IMR-90 (cell line): ENCODE measurements around the gene PIK3IP1. TPM values are rescaled to one million over a fixed set of nuclear protein-coding genes. Genes with fewer than 3 reads are reported as not detected.
A peak's percentile ranks its signal among the peaks of the same experiment; 100 is the strongest.

Source experiments
- ATAC-seq: fragments of 200-7000 bp; cut with Tn5 transposase; 2 replicates; pipeline ENCODE4 v1.9.1; 2020; ENCODE audit warnings: low read depth, mild to moderate bottlenecking, moderate library complexity
- BruUV-seq: library from RNA; stranded (reverse); fragments of 400-500 nt; replicated peaks from 2 replicates; lab custom pipeline; 2021; lab: Mats Ljungman, UMichigan
- CTCF ChIA-PET: fragments of 300-600 bp; formaldehyde crosslinking; extraction: SDS; loops from one replicate; lab custom pipeline; 2021; ENCODE audit warnings: antibody characterized with exemption; lab: Yijun Ruan, JAX
- POLR2A ChIA-PET: fragments of 300-600 bp; sonication (Branson Sonifier 250); formaldehyde crosslinking; loops from one replicate; lab custom pipeline; 2022; ENCODE audit warnings: antibody characterized with exemption; ENCODE audit not compliant: unreplicated experiment; lab: Charles Lee
- DNase-seq: peaks from one replicate; pipeline ENCODE4 v3.0.0; 2013
- H2AFZ ChIP-seq: replicated peaks from 2 replicates; pipeline ENCODE3; 2013; ENCODE audit warnings: low read length, mild to moderate bottlenecking; ENCODE audit not compliant: poor library complexity
- H2AK5ac ChIP-seq: 2 replicates; pipeline ENCODE4 v1.6.1; 2013; ENCODE audit warnings: low read depth, low read length, inconsistent platforms
- H2AK9ac ChIP-seq: replicated peaks from 2 replicates; pipeline ENCODE3; 2013; ENCODE audit warnings: mild to moderate bottlenecking, low read depth, low read length, moderate library complexity; ENCODE audit not compliant: poor library complexity
- H2BK120ac ChIP-seq: 2 replicates; pipeline ENCODE4 v1.6.1; 2013; ENCODE audit warnings: low read depth, low read length, inconsistent platforms
- H2BK15ac ChIP-seq: 3 replicates; pipeline ENCODE4 v1.6.1; 2013; ENCODE audit warnings: low read depth, low read length, inconsistent platforms
- H2BK20ac ChIP-seq: 2 replicates; pipeline ENCODE4 v1.6.1; 2013; ENCODE audit warnings: low read depth, mild to moderate bottlenecking, inconsistent platforms, low read length, moderate library complexity
- H2BK5ac ChIP-seq: 2 replicates; pipeline ENCODE4 v1.6.1; 2013; ENCODE audit warnings: mild to moderate bottlenecking, low read depth, low read length, inconsistent platforms; ENCODE audit not compliant: poor library complexity, severe bottlenecking
- H3K14ac ChIP-seq: replicated peaks from 2 replicates; pipeline ENCODE4 v1.6.1; 2013; ENCODE audit warnings: low read depth, low read length, inconsistent platforms
- H3K18ac ChIP-seq: 2 replicates; pipeline ENCODE4 v1.6.1; 2013; ENCODE audit warnings: low read depth, low read length, control low read depth
- H3K23ac ChIP-seq: 2 replicates; pipeline ENCODE4 v1.6.1; 2013; ENCODE audit warnings: low read depth, low read length, inconsistent platforms
- H3K27ac ChIP-seq: 2 replicates; pipeline ENCODE4 v1.5.1; 2013; ENCODE audit warnings: mild to moderate bottlenecking, control low read depth, low read length; ENCODE audit not compliant: insufficient read depth
- H3K27me3 ChIP-seq: 2 replicates; pipeline ENCODE4 v1.6.1; 2013; ENCODE audit warnings: low read length; ENCODE audit not compliant: control insufficient read depth, insufficient read depth
- H3K36me3 ChIP-seq: 2 replicates; pipeline ENCODE4 v1.6.1; 2013; ENCODE audit warnings: low read length, mixed read lengths; ENCODE audit not compliant: control insufficient read depth, insufficient read depth
- H3K4ac ChIP-seq: 2 replicates; pipeline ENCODE4 v1.6.1; 2013; ENCODE audit warnings: low read depth, low read length, inconsistent platforms
- H3K4me1 ChIP-seq: 2 replicates; pipeline ENCODE4 v1.6.1; 2013; ENCODE audit warnings: low read length, mixed read lengths; ENCODE audit not compliant: control insufficient read depth, insufficient read depth
- H3K4me2 ChIP-seq: 2 replicates; pipeline ENCODE4 v1.6.1; 2013; ENCODE audit warnings: low read depth, mild to moderate bottlenecking, control low read depth, low read length, moderate library complexity
- H3K4me3 ChIP-seq: 2 replicates; pipeline ENCODE4 v1.5.1; 2013; ENCODE audit warnings: low read depth, mild to moderate bottlenecking, control low read depth, low read length, moderate library complexity; ENCODE audit not compliant: insufficient read depth
- H3K56ac ChIP-seq: 2 replicates; pipeline ENCODE4 v1.6.1; 2013; ENCODE audit warnings: low read length, inconsistent platforms; ENCODE audit not compliant: insufficient read depth; ENCODE audit errors: extremely low read depth
- H3K79me1 ChIP-seq, 2 experiments: 2 replicates each; pipeline ENCODE4 v1.6.1; 2013; ENCODE audit warnings: low read length in 2 of 2, inconsistent platforms in 1 of 2, low read depth in 1 of 2
- H3K9ac ChIP-seq: 2 replicates; pipeline ENCODE4 v1.6.1; 2013; ENCODE audit warnings: low read depth, low read length, control low read depth
- H3K9me1 ChIP-seq: 2 replicates; pipeline ENCODE4 v1.6.1; 2013; ENCODE audit warnings: low read length, inconsistent platforms; ENCODE audit not compliant: insufficient read depth
- H3K9me3 ChIP-seq: 2 replicates; pipeline ENCODE4 v1.6.1; 2013; ENCODE audit warnings: low read length; ENCODE audit not compliant: control insufficient read depth, insufficient read depth
- H4K20me1 ChIP-seq: 2 replicates; pipeline ENCODE4 v1.6.1; 2013; ENCODE audit warnings: low read length, inconsistent platforms; ENCODE audit not compliant: insufficient read depth
- H4K5ac ChIP-seq: 2 replicates; pipeline ENCODE4 v1.6.1; 2013; ENCODE audit warnings: mild to moderate bottlenecking, low read depth, low read length, control low read depth
- H4K8ac ChIP-seq, 2 experiments: 2 replicates each; pipeline ENCODE4 v1.6.1; 2013; ENCODE audit warnings: low read depth in 2 of 2, low read length in 2 of 2, control low read depth in 1 of 2, inconsistent platforms in 1 of 2
- H4K91ac ChIP-seq: 2 replicates; pipeline ENCODE4 v1.6.1; 2013; ENCODE audit warnings: low read depth, low read length, inconsistent platforms; ENCODE audit not compliant: insufficient read depth
- BHLHE40 ChIP-seq: fragments of 150-350 bp; IDR thresholded peaks from 2 replicates; pipeline ENCODE4 v1.6.1; 2016; ENCODE audit warnings: mild to moderate bottlenecking, low read depth, low read length
- CEBPB ChIP-seq: IDR thresholded peaks from 2 replicates; pipeline ENCODE4 v1.6.1; 2012; ENCODE audit warnings: low read depth, low read length, improper control_type of control experiment
- CTCF ChIP-seq: conservative IDR thresholded peaks from 2 replicates; pipeline ENCODE4 v1.5.1; 2012; ENCODE audit warnings: mild to moderate bottlenecking, low read depth, low read length, improper control_type of control experiment
- FOS ChIP-seq: fragments of 150-350 bp; IDR thresholded peaks from 2 replicates; pipeline ENCODE4 v1.6.1; 2016; ENCODE audit warnings: low read depth, low read length
- MAFK ChIP-seq: IDR thresholded peaks from 2 replicates; pipeline ENCODE4 v1.6.1; 2012; ENCODE audit warnings: low read depth, low read length, improper control_type of control experiment
- MXI1 ChIP-seq: IDR thresholded peaks from 2 replicates; pipeline ENCODE4 v1.6.1; 2012; ENCODE audit warnings: low read depth, mild to moderate bottlenecking, low read length, moderate library complexity, borderline replicate concordance
- NFE2L2 ChIP-seq: fragments of 150-350 bp; IDR thresholded peaks from 2 replicates; pipeline ENCODE4 v1.6.1; 2016; ENCODE audit warnings: low read depth, mild to moderate bottlenecking, low read length
- POLR2A ChIP-seq: IDR thresholded peaks from 2 replicates; pipeline ENCODE4 v1.6.1; 2012; ENCODE audit warnings: mild to moderate bottlenecking, low read depth, low read length
- RCOR1 ChIP-seq: IDR thresholded peaks from 2 replicates; pipeline ENCODE4 v1.6.1; 2012; ENCODE audit warnings: mild to moderate bottlenecking, low read length, improper control_type of control experiment; ENCODE audit not compliant: insufficient replicate concordance
- RFX5 ChIP-seq: IDR thresholded peaks from 2 replicates; pipeline ENCODE4 v1.8.0; 2012; ENCODE audit warnings: low read depth, mild to moderate bottlenecking, low read length, moderate library complexity
- WGBS, 2 experiments: methylation state at CpG; one replicate each; pipeline versions ENCODE4 v1.1.5 to v1.1.7; 2013; ENCODE audit warnings: missing lambda C conversion rate in 2 of 2; ENCODE audit not compliant: insufficient read length in 1 of 2; ENCODE audit errors: extremely low coverage in 2 of 2; 5-methylcytosine and 5-hydroxymethylcytosine counted together
- dilution Hi-C: fragments of 300-500 bp; cut with HindIII; formaldehyde crosslinking; loops from one replicate; pipeline ENCODE4 v1.14.3; 2018; ENCODE audit warnings: low sequenced_read_pairs; ENCODE audit not compliant: unreplicated experiment
- in situ Hi-C: fragments of 300-500 bp; cut with MboI; formaldehyde crosslinking; loops from 3 replicates; pipeline ENCODE4 v1.14.3; 2019; ENCODE audit warnings: low sequenced_read_pairs, inconsistent platforms, mixed read lengths
- intact Hi-C: fragments of 100-400 bp; cut with micrococcal nuclease; formaldehyde crosslinking; loops from 2 replicates; pipeline ENCODE4 v1.10.0; 2022
- polyA plus RNA-seq, 3 experiments: library from polyadenylated mRNA; depleted of rRNA; stranded (reverse); fragments of >200 nt; gene quantifications; 2 replicates each; pipeline ENCODE4 v1.2.3, GENCODE V29; 2012; ENCODE audit warnings: low replicate concordance in 1 of 3
- total RNA-seq: library from RNA; depleted of rRNA; stranded (reverse); fragments of >200 nt; gene quantifications from 2 replicates; pipeline ENCODE4 v1.2.3, GENCODE V29; 2012
- TF ChIP-seq, protein P1 (sequence below): fragments of 150-350 bp; IDR thresholded peaks from 2 replicates; pipeline ENCODE4 v1.6.1; 2016; ENCODE audit warnings: low read depth, mild to moderate bottlenecking, low read length, moderate library complexity, borderline replicate concordance

Gene PIK3IP1
- total and polyA plus RNA-seq, 2 of the 4 experiments (the other 2 are of a cell fraction): 12.9 to 17.6 TPM

GRCh38 chr22:31295831-31296657 lies 3.8 kb upstream of the PIK3IP1 start:
- Histone ChIP-seq H2BK15ac (no peak overlapping the region), H3K27me3 (no peaks in the 10 kb centered on the region), H3K4me1 (peaks cover 8% of the 10 kb centered on the region; the same call in 1 of the 2 replicates), H2AK9ac (no peak overlapping the region), H3K4ac (no peak overlapping the region; the same call in 1 of the 2 replicates), H2BK120ac (peak overlapping the region; percentile 6; the same call in 1 of the 2 replicates), H3K9me1 (no peaks in the 10 kb centered on the region), H3K18ac (peak overlapping the region; percentile 14; the same call in 1 of the 2 replicates), H4K8ac (peak overlapping the region in 1 of 2 experiments; percentile 48; a peak in 1 of 4 replicates), H3K23ac (peak overlapping the region; percentile 20; the same call in 1 of the 2 replicates), H2AK5ac (no peak overlapping the region), H3K9ac (no peak overlapping the region), H3K4me3 (no peak overlapping the region), H2BK5ac (peak overlapping the region; percentile 82), H3K14ac (0 out of 2 replicates have a peak overlapping the region, but pooled peaks have one; percentile 13), H4K5ac (peak overlapping the region; percentile 48; the same call in 1 of the 2 replicates), H3K36me3 (no peaks in the 10 kb centered on the region), H4K91ac (no peak overlapping the region), H4K20me1 (no peaks in the 10 kb centered on the region), H3K4me2 (peak overlapping the region; percentile 80; the same call in 1 of the 2 replicates), H3K9me3 (no peaks in the 10 kb centered on the region), H3K79me1 (peaks cover 8 to 20% of the 10 kb centered on the region in 2 experiments; a peak in 3 of 4 replicates), H3K27ac (no peak overlapping the region), H2BK20ac (0 out of 2 replicates have a peak overlapping the region, but pooled peaks have one; percentile 22), H2AFZ (no peak overlapping the region), H3K56ac (no peak overlapping the region)
- in situ Hi-C loops (no loop called here), intact Hi-C loops (no loop called here), dilution Hi-C loops (no loop called here)
- WGBS, 2 experiments: no CpG with 5 or more reads among the region's 5 CpGs
- no TSS peak for BruUV-seq
- TF ChIP-seq RFX5: no peak
- peak; percentile 71 for TF ChIP-seq CEBPB
- no peak for TF ChIP-seq NFE2L2
- no peak for TF ChIP-seq POLR2A
- no peak for TF ChIP-seq MXI1
- TF ChIP-seq, protein P1, sequence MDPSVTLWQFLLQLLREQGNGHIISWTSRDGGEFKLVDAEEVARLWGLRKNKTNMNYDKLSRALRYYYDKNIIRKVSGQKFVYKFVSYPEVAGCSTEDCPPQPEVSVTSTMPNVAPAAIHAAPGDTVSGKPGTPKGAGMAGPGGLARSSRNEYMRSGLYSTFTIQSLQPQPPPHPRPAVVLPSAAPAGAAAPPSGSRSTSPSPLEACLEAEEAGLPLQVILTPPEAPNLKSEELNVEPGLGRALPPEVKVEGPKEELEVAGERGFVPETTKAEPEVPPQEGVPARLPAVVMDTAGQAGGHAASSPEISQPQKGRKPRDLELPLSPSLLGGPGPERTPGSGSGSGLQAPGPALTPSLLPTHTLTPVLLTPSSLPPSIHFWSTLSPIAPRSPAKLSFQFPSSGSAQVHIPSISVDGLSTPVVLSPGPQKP: no peak
- TF ChIP-seq RCOR1: no peak
- no peak for TF ChIP-seq FOS
- no peak for TF ChIP-seq BHLHE40
- 0 out of 2 replicates have a peak, but pooled peaks have one; percentile 5 for TF ChIP-seq MAFK
- TF ChIP-seq CTCF: no peak
- ATAC-seq: no peak; the same call in 1 of the 2 replicates
- peak; percentile 58 for DNase-seq
- ChIA-PET POLR2A (no interaction called here), CTCF (interaction anchor here (1.5 to 3.6 kb wide), 2 partner anchors 17 to 23 kb away, joined by 6 to 24 read pairs; no protein-coding TSS in a partner anchor)
